Activated T-helper 9 cell treated with anti-CD3 and anti-CD28 coated beads, Interleukin-2, amount 50 U/mL, for 16 hours (primary cell): ENCODE measurements around the gene PEX16.
"Not testable (repeated sequence)": the region's sequence is repeated elsewhere in the genome, so short reads cannot be mapped to it uniquely, and the experiment has no call there.

Source experiments
- DNase-seq: peaks from one replicate; pipeline ENCODE4 v3.0.0-alpha.2; 2020; ENCODE audit warnings: low read depth

PEX16 gene

GRCh38 chr11:45918331-45918941 is 759 bp upstream of the PEX16 start:
- DNase-seq = peak; percentile 54

DNA sequence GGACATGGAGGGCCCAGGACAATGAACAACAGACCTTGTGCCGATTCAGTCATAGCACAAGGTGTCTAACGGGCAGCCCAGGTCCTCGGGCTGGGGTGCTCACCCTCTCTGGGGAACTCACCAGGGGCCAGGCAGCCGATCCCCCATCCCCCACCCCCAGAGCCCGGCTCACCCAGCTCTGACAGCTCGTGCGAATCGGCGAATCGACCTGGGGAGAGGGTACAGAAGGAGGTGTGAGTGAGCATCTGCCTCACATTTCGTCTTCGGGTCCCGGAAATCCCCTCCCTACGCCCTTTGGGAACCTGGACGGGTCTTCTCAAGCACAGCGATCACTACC is 423 bp downstream of the PEX16 start:
- no peak for DNase-seq

GRCh38 chr11:45915446-45915845 is 2.2 kb downstream of the PEX16 start:
- no peak for DNase-seq

GRCh38 chr11:45913942-45914635 is 3.6 kb downstream of the PEX16 start:
- no peak for DNase-seq

DNA sequence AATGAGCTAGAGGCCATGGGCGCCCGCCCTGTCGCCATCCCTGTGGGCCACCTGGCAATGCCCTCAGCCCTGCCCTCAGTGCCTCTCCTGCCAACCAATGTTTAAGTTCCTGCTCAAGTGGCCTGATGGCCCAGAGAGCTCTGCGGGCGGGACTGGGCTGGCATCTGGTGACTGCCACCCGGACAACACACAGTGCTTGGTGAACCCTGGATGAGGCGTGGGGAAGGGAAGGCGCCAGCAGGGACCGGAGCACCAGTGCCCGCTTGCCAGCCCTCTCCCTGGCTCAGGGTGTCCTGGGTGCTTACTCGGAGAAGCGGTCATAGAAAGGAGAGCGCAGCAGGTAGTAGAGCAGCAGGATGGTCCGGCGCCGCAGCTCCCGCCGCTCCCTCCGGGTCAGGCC is 4.2 kb downstream of the PEX16 start:
- DNase-seq = no peak

DNA sequence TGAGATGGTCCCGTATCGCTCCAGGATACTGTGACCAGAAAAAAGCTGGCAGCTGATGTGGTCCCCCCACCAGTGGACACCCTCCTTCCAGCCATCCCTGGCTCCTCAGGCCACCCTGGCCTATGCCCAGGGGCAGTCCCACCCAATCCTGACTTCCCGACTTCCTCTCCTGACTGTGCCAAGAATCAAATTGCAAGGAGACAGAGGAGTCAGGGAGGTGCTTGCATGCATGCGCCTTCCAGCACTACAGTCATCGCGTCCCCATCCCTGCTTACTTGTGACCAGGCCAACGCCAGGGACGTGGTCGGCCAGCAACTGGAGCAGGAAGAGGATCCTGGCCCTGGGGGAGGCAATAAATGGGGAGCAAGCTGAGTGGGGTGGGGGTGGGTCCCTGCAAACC is 7.1 kb downstream of the PEX16 start:
- no peak for DNase-seq

GRCh38 chr11:45909594-45910475 is 7.8 kb downstream of the PEX16 start:
- DNase-seq = no peak

GRCh38 chr11:45907911-45908370 is 9.7 kb downstream of the PEX16 start:
- DNase-seq = no peak

DNA sequence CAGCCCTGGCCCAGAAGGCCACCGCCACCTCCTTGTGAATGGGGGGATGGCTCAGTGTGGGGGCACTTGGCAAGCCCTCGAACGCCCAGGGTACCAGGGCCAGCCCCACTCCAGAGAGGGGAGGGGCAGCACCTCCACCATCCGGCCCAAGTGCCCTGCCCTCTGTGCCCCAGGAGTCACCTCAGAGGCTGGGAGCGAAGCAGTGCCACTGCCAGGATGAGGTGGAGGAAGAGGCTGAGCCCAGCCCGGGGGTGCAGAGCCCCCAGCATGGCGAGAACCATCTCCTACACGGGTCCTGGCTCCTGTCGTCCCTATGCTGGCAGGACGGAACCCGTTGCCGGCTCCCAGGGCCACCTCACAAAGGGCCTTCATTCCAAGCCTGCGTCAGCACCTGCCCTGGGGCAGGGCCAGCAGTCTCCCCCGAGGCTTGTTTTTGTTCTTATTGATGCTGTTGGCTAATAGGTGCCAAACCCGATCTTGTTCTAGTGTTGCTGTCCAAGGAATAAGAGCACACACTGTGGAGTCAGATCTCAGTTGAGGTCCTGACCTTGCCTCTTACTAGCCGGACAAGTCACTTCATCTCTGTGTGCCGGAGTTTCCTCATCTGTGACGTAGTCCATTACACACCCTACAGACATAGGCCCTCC is 10.6 kb downstream of the PEX16 start, which contains the start of gene FREY1:
Gene FREY1 (minus strand): TSS at position 307 of the 647 bp plus-strand sequence. CDS start 26 bp downstream, at position 281.
- DNase-seq = no peak

GRCh38 chr11:45906096-45906682 is 11.5 kb downstream of the PEX16 start:
- DNase-seq = no peak

DNA sequence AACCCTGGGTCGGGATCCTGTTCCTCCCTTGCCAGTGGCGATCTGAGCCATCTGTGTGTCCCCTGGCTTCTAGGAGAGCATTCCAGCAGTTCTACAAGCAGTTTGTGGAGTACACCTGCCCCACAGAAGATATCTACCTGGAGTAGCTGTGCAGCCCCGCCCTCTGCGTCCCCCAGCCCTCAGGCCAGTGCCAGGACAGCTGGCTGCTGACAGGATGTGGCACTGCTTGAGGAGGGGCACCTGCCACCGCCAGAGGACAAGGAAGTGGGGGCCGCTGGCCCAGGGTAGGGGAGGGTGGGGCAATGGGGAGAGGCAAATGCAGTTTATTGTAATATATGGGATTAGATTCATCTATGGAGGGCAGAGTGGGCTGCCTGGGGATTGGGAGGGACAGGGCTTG is 12.1 kb downstream of the PEX16 start:
- not testable (repeated sequence) for DNase-seq

GRCh38 chr11:45905095-45905494 is 12.6 kb downstream of the PEX16 start:
- DNase-seq = no peak

DNA sequence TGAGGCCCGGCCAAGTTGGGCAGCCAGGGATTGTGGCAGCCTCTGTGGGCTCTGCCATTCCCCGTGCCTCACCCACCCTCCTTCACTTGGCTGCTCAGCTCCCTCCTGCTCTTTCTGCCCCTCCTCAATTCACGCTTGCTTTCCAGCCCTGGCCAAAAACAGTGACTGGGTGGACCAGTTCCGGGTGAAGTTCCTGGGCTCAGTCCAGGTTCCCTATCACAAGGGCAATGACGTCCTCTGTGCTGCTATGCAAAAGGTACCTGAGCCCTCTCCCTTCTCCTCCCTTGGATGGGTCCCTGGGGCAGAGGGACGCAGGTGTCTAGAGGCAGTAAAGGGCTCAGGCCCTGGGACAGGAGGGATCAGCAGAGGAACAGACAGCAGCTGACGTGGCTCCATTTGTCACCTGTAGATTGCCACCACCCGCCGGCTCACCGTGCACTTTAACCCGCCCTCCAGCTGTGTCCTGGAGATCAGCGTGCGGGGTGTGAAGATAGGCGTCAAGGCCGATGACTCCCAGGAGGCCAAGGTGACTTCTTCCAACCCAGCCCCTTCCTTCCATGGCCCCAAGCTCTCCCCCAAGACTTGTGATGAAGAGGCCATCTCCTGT is 13.3 kb downstream of the PEX16 start:
- no peak for DNase-seq

DNA sequence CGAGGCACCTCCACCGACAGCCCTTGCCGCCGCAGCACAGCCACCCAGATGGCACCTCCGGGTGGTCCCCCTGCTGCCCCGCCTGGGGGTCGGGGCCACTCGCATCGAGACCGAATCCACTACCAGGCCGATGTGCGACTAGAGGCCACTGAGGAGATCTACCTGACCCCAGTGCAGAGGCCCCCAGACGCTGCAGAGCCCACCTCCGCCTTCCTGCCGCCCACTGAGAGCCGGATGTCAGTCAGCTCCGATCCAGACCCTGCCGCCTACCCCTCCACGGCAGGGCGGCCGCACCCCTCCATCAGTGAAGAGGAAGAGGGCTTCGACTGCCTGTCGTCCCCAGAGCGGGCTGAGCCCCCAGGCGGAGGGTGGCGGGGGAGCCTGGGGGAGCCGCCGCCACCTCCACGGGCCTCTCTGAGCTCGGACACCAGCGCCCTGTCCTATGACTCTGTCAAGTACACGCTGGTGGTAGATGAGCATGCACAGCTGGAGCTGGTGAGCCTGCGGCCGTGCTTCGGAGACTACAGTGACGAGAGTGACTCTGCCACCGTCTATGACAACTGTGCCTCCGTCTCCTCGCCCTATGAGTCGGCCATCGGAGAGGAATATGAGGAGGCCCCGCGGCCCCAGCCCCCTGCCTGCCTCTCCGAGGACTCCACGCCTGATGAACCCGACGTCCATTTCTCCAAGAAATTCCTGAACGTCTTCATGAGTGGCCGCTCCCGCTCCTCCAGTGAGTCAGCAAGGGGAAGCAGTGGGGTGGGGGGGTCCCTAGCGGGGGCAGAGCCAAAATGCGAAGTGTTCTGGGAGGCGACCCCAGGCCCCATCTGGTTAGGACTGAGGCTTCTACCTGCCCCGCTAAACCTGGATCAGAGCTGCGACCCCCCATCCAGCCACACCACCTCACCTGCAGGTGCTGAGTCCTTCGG is 15.0 kb downstream of the PEX16 start:
- no peak for DNase-seq

DNA sequence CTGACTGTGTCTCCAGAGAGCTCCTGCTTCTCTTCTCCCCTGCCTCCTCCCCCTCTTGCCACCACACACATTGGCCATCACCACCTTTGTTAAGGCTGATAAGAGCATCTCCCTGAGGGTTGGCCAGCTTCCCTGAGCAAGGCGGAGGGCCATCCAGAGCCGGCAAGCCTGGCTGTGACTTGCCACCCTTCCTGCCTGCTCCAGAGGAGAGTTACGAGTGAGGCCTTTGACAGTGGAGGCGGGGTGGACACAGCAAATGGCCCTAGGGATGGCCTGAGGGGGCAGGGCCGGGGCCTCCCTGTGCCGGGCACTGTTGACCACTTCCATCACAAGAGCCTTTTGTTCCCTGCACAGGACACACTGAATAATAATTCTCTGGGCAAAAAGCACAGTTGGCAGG is 16.1 kb downstream of the PEX16 start:
- no peak for DNase-seq

GRCh38 chr11:45900916-45901617 is 16.6 kb downstream of the PEX16 start:
- DNase-seq = no peak

- DNase-seq = not testable (repeated sequence)
Observed at GRCh38 chr11:45900175-45900800, 17.4 kb downstream of the PEX16 start.

- peak; percentile 45 for DNase-seq
Observed at GRCh38 chr11:45899448-45900174, 18.1 kb downstream of the PEX16 start.

- DNase-seq = no peak
Observed at GRCh38 chr11:45899086-45899447, 18.6 kb downstream of the PEX16 start.
